Small intestine (tissue), 7 donors: ENCODE data around the gene NOS2. TPM values are rescaled to one million over a fixed set of nuclear protein-coding genes. Genes with fewer than 3 reads are reported as not detected.
"Not testable (repeated sequence)": the region's sequence is repeated elsewhere in the genome, so short reads cannot be mapped to it uniquely, and the experiment has no call there.

ENCODE experiments used
- DNase-seq, 2 donors: peaks; one replicate each; pipeline versions ENCODE4 v3.0.0 to v3.0.0-alpha.2; 2013
- FAIRE-seq: peaks from 2 replicates; lab custom pipeline; 2012; peaks lifted over from hg19 to GRCh38; lab: Jason Lieb, UNC
- H3K27ac ChIP-seq, 3 donors: one replicate each; pipeline ENCODE4 v1.5.1; 2013; ENCODE audit warnings: low read length in 2 of 3, mild to moderate bottlenecking in 2 of 3, control low read depth in 1 of 3, inconsistent platforms in 1 of 3, low read depth in 1 of 3, moderate library complexity in 1 of 3
- H3K27me3 ChIP-seq, 3 donors: one replicate each; pipeline ENCODE4 v1.6.1; 2013; ENCODE audit warnings: low read length in 3 of 3, inconsistent platforms in 1 of 3; ENCODE audit not compliant: control insufficient read depth in 3 of 3, insufficient read depth in 3 of 3
- H3K36me3 ChIP-seq, 3 donors: one replicate each; pipeline ENCODE4 v1.6.1; 2013; ENCODE audit warnings: low read length in 3 of 3, inconsistent platforms in 1 of 3, low read depth in 1 of 3, mild to moderate bottlenecking in 1 of 3, moderate library complexity in 1 of 3; ENCODE audit not compliant: control insufficient read depth in 3 of 3, insufficient read depth in 2 of 3
- H3K4me1 ChIP-seq, 3 donors: one replicate each; pipeline ENCODE4 v1.6.1; 2013; ENCODE audit warnings: low read length in 2 of 3, inconsistent platforms in 1 of 3, low read depth in 1 of 3, mild to moderate bottlenecking in 1 of 3, moderate library complexity in 1 of 3; ENCODE audit not compliant: control insufficient read depth in 3 of 3, insufficient read depth in 2 of 3
- H3K4me3 ChIP-seq, 3 donors: one replicate each; pipeline ENCODE4 v1.5.1; 2013; ENCODE audit warnings: low read length in 3 of 3, control low read depth in 1 of 3, inconsistent platforms in 1 of 3, low read depth in 1 of 3, mild to moderate bottlenecking in 1 of 3, moderate library complexity in 1 of 3
- H3K9me3 ChIP-seq, 2 donors: one replicate each; pipeline ENCODE4 v1.6.1; 2013; ENCODE audit warnings: low read depth in 1 of 2, low read length in 1 of 2; ENCODE audit not compliant: control insufficient read depth in 2 of 2, insufficient read depth in 1 of 2
- WGBS, 3 donors: extraction: QIAGEN DNeasy Blood & Tissue Kit; methylation state at CpG; one replicate each; pipeline ENCODE4 v1.1.7; 2013; 5-methylcytosine and 5-hydroxymethylcytosine counted together
- polyA plus RNA-seq, 4 donors: library from polyadenylated mRNA; stranded (reverse) in 3 of 4; unstranded in 1 of 4; fragments of 200-250 nt in 3 of 4; fragments of 120-200 nt in 1 of 4; gene quantifications; one replicate each; pipeline versions ENCODE4 v1.2.1 to v1.2.3, GENCODE V29; 2013
- donor health status: healthy with polysubstance abuse.
- donor health status: control.
- donor health status: control.
- donor health status: Bipolar disorder and iron deficiency.
- donor health status: healthy.

The NOS2 gene
- polyA plus RNA-seq, 4 donors, result 0.22 to 29.9 (median 0.93) TPM

GRCh38 chr17:27753726-27754125 lies 46.6 kb downstream of the NOS2 start:
- not testable (repeated sequence) for FAIRE-seq, H3K27ac ChIP-seq, H3K4me3 ChIP-seq, H3K9me3 ChIP-seq, H3K4me1 ChIP-seq, DNase-seq, H3K36me3 ChIP-seq, H3K27me3 ChIP-seq
- WGBS, 3 donors, result 65 to 85% (median 66%) methylated on average over 13 of the region's 13 CpGs

- 62 to 81% (median 65%) methylated on average over 5 to 11 of the region's 19 CpGs for WGBS, 3 donors
- not testable (repeated sequence) for FAIRE-seq, H3K9me3 ChIP-seq, H3K36me3 ChIP-seq, H3K27ac ChIP-seq, H3K4me3 ChIP-seq, H3K4me1 ChIP-seq, H3K27me3 ChIP-seq, DNase-seq
These were observed 47.3 kb downstream of the NOS2 start for GRCh38 chr17:27752831-27753619.

GRCh38 chr17:27751622-27752490 lies 48.5 kb downstream of the NOS2 start:
- H3K9me3 ChIP-seq, result no peaks in the 10 kb centered on the region
- no peaks in the 10 kb centered on the region for H3K4me1 ChIP-seq
- H3K4me3 ChIP-seq, result no peak overlapping the region
- no peak for FAIRE-seq
- 82 to 87% (median 83%) methylated on average over 19 of the region's 19 CpGs for WGBS, 3 donors
- DNase-seq, result no peak
- no peak overlapping the region for H3K27ac ChIP-seq
- no peaks in the 10 kb centered on the region for H3K27me3 ChIP-seq
- no peaks in the 10 kb centered on the region for H3K36me3 ChIP-seq

- Histone ChIP-seq H3K4me3 (no peak overlapping the region), H3K36me3 (no peaks in the 10 kb centered on the region), H3K27ac (no peak overlapping the region), H3K27me3 (no peaks in the 10 kb centered on the region), H3K4me1 (no peaks in the 10 kb centered on the region), H3K9me3 (no peaks in the 10 kb centered on the region)
- no peak for DNase-seq
- WGBS, 3 donors, result 78 to 94% (median 84%) methylated on average over 7 to 8 of the region's 8 CpGs
- no peak for FAIRE-seq
These were observed 49.2 kb downstream of the NOS2 start for GRCh38 chr17:27751166-27751565.

GRCh38 chr17:27749562-27750150 lies 50.7 kb downstream of the NOS2 start:
- not testable (repeated sequence) for H3K4me3 ChIP-seq, H3K4me1 ChIP-seq, DNase-seq, H3K27ac ChIP-seq, H3K9me3 ChIP-seq, H3K36me3 ChIP-seq, FAIRE-seq, H3K27me3 ChIP-seq
- WGBS, 3 donors, result 92 to 93% (median 92%) methylated on average over 15 of the region's 15 CpGs

- Histone ChIP-seq H3K36me3 (no peaks in the 10 kb centered on the region), H3K4me3 (no peak overlapping the region), H3K9me3 (no peaks in the 10 kb centered on the region), H3K27me3 (no peaks in the 10 kb centered on the region), H3K27ac (no peak overlapping the region), H3K4me1 (no peaks in the 10 kb centered on the region)
- no peak for FAIRE-seq
- WGBS, 3 donors, result 35 to 52% (median 46%) methylated on average over 5 of the region's 5 CpGs
- no peak for DNase-seq
These were observed 51.9 kb downstream of the NOS2 start for GRCh38 chr17:27748360-27748825.

- Histone ChIP-seq H3K27ac (no peak overlapping the region), H3K36me3 (no peaks in the 10 kb centered on the region), H3K4me3 (no peak overlapping the region), H3K4me1 (no peaks in the 10 kb centered on the region), H3K9me3 (no peaks in the 10 kb centered on the region), H3K27me3 (no peaks in the 10 kb centered on the region)
- 84 to 91% (median 88%) methylated on average over 13 of the region's 13 CpGs for WGBS, 3 donors
- no peak for FAIRE-seq
- DNase-seq, result no peak
These were observed 52.6 kb downstream of the NOS2 start for GRCh38 chr17:27747462-27748359.
